ENCODE data around the gene CCNJL. TPM values are rescaled to one million over a fixed set of nuclear protein-coding genes. Genes with fewer than 3 reads are reported as not detected.
"Not testable (repeated sequence)": the region's sequence is repeated elsewhere in the genome, so short reads cannot be mapped to it uniquely, and the experiment has no call there.

Gene CCNJL
- total RNA-seq, 1 experiment from 2014 or later: 7.0 TPM

DNA sequence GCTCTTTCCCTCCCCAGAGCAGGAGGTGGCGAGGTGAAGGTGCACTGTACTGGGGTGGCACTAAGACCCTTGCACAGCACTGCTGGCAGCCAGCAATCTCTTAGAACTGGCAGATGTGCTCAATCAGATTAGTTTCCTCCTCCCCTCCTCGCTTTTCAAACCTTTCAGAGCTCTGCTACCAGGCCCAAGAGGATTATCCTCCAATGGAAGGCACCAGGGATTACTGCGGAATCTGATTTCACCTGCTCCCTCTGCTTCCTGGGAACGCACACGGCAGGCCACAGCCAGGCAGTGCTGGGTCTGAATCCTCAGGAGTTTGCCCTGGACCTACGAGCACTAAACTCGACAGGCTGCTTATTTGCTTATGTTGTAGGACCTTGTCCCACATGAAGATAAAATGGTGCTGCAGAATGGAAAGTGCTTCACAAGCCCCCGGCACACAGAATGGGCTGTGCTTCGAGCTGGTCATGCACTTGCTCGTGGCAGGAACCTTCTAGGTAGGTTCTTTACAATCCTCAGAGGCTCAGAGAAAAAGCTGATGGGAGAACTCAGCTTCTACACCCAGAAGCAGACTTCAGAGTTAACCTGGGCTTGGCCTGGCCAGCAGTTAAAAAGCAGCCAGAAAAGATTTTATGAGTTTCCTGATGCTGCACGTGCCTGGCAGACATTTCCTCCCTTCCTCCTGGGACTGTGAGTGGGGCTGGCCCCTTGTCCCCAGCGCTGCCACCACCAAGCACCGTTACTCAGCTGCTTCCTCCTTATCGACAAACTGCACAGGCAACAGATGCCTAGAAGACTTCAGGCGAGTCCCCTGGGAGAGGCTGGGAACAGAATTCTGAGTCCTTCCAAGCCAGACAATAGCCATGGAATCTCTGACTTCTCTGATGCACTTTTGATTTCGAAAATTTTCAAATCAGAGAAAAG lies 50.0 kb downstream of the CCNJL start:
- no peak for DNase-seq (ENCODE audit: low read depth)

DNA sequence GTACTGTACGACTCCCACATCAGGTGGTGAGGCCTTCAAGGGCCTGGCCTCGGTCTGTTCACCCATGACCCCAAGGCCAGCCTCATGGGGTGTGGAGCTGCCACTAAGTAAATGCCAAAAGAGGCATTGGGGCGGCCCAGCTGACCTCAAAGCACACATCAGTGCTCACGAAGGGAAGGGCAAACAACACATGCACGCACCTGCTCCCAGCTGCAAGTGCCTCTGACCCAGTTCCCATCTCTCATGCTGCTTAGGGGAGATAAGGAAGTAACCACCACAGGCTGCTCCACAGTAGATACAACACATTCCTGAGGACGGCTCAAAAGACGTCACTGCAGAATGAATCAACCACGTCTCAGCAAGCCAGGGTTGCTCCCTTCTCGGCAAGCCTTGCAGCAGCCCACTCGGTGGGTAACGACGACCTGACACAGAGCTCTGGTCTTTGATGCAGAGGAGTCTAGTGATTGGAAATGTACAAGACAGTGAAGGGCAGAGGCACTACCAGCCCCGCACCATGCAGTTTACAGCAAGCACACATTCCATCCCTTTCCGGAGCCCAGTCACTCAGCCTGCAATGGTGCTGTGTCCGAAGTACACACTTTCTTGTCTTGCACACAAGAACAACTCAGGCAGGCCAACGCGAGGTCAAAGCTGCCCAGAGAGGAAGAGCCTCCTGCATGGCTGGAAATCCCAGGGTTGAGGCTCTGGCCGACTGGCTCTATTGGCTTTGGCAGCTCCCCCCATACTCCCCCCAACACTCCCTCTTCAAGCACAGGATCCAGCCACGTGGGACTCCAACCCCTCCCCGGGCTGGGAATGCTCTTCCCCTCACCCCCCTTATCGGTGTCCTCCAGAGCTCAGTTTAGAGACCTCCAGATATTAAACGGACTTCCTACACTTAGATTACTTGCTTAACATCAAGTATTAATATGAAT lies 51.2 kb downstream of the CCNJL start:
- DNase-seq (ENCODE audit: low read depth): peak; percentile 93

- no peak for DNase-seq (ENCODE audit: low read depth)
These were observed 52.2 kb downstream of the CCNJL start for GRCh38 chr5:160260006-160260775.

- DNase-seq (ENCODE audit: low read depth): no peak
These were observed 53.0 kb downstream of the CCNJL start for GRCh38 chr5:160259341-160259740.

DNA sequence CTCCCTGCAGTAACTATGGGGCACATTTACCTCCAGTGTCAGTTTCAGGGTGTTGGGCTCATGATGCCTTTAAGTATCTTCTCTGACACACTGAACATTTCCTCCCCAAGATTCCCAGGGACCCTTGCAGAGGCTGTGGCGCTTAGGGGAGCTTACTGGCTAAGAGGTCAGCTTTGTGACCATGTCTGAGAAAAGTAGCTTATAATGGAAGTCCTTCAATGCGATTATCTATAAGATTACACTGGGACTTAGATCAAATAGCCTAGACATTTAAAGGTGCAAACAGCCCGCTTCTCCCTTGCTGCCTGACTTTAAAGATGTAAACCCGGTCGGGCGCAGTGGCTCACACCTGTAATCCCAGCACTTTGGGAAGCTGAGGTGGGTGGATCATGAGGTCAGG lies 57.7 kb downstream of the CCNJL start:
- DNase-seq (ENCODE audit: low read depth): no peak

GRCh38 chr5:160253441-160253840 lies 58.9 kb downstream of the CCNJL start:
- DNase-seq (ENCODE audit: low read depth): no peak

- no peak for DNase-seq (ENCODE audit: low read depth)
These were observed 59.4 kb downstream of the CCNJL start for GRCh38 chr5:160252916-160253315.

- DNase-seq (ENCODE audit: low read depth): no peak
These were observed 60.8 kb downstream of the CCNJL start for GRCh38 chr5:160251406-160252155.

DNA sequence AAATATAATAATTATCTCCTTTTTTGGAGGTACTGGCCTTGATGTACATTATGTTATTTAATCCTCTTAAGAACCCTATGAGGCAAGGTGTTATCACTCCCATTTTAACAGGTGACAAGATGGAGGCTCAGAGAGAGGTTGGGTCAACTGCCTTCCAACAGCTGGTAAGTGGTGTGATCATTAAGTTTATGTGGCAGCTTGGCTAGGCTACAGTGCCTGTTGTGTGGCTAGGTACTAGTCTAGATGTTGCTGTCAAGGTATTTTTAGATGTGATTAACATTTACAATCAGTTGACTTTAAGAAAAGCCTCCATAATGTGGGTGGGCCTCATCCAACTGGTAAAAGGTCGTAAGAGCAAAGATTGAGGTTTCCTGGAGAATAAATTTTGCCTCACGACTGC lies 61.5 kb downstream of the CCNJL start:
- DNase-seq (ENCODE audit: low read depth): no peak

GRCh38 chr5:160250226-160250625 lies 62.1 kb downstream of the CCNJL start:
- DNase-seq (ENCODE audit: low read depth): no peak

GRCh38 chr5:160249570-160249969 lies 62.8 kb downstream of the CCNJL start:
- not testable (repeated sequence) for DNase-seq (ENCODE audit: low read depth)

DNA sequence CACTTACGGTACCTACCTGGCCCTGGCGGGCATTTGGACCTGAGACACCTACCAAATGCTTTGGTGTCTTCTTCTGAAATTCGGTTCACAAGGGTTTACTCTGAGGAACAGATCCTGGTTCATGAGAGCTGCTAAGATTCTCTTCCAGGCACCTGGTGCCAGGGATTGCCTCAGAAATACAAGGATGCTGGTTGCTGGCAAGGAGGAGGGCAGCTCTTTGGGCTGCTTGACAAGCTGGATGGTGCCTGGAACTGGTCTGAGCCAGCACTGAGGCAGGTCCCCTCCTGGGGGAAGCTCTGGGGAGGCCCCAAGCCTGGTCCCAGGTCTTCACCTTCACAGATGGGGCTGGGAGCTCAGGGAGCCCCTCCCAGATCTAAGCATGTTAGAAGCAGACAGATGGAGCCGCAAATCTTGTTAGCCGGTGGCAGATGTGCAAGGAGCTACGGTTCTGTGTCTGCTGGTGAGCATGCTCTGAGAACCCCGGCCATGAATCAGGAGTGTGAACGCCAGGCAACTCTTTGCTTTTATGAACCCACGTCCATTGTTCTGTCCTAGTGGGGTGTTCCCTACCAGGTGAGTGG lies 66.8 kb downstream of the CCNJL start:
- DNase-seq (ENCODE audit: low read depth): no peak

DNA sequence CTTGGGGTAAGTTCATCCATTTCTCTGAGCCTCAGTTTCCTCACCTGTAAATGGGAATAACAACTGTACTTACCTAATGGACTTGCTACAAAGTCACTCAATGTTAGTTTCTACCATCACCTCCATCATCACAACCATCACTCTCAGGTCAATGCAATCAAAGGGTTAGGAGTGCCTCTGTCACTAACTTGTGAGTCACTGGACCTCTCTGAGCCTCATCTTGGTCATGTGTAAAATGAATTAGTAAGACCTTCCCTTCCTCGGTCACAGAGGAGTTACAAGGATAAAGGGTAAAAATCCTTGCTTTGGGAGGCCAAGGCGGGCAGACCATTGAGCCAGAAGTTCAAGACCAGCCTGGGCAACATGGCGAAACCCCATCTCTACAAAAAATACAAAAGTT lies 70.2 kb downstream of the CCNJL start:
- DNase-seq (ENCODE audit: low read depth): no peak

DNA sequence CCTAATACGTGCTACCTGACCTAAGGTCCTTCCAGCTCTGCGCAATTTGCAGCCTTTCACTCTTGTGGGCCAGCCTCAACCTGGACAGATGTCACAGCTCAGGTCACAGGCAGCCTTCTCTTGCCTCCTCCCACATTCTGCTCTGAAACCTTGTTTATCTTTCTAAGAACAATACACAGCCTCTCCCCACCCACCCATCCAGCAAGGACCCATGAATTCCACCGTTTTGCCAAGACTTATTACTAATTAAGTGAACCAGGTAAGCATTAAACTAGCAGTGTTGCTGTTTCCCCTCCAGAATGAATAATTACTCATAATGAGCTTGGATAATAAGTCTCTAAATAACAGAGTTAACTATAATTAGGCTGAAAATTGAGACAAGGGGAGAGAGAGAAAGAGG lies 72.0 kb downstream of the CCNJL start:
- DNase-seq (ENCODE audit: low read depth): no peak

DNA sequence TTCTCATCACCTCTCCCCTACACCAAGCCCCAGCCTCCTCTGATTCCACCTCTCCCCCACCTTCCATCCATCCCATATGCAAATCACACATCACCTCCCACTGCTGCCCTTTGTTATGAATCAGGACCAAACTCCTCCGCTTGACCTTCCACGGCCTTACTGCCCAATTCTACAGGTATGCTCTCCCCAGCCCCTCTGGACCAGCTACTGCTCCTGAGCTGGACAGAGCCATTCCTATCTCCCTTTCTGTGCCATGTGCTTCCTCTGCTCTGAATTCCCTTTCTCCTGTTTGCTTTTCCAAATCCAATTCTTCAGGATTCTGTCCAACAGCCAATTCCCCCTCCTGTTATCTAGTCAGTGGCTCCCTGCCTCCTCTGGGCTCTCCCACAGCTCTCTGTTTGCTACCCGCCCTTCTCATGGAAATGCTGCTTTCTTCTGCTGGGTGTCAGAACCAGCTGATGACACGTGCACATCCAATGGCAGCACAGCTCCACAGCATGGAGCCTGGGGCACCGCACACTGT lies 74.7 kb downstream of the CCNJL start:
- no peak for DNase-seq (ENCODE audit: low read depth)

DNA sequence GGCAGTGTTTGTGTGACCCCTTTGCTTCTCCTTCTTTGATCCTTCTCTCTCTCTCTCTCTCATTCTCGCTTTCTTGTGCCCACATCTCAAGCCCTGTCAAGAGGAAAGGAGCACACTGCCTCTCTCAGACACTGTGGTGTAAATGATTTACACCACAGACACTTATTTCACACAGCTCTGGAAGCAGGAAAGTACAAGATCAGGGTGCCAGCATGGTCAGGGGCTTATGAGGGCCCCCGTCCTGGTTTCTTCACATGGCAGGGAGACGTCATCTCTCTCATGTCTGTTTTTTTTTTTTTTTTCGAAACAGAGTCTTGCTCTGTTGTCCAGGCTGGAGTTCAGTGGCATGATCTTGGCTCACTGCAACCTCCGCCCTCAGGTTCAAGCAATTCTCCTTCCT lies 76.6 kb downstream of the CCNJL start:
- DNase-seq (ENCODE audit: low read depth): no peak

DNA sequence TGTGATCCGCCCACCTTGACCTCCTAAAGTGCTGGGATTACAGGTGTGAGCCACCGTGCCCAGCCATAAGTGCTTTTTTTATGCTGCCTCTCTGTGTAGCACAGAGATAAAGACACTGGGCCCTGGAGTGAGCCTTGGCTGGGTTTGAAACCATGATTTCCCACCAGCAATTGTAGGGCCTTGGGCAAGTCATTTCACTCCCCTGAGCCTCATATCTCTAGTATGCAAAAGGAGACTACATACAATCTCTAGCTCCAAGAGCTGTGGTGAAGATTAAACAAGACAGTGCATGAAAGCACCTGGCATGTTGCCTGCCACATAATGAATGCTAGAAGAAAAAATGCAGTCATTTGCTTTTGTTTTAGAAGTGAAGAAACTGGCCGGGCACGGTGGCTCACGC lies 79.1 kb downstream of the CCNJL start:
- DNase-seq (ENCODE audit: low read depth): no peak

DNA sequence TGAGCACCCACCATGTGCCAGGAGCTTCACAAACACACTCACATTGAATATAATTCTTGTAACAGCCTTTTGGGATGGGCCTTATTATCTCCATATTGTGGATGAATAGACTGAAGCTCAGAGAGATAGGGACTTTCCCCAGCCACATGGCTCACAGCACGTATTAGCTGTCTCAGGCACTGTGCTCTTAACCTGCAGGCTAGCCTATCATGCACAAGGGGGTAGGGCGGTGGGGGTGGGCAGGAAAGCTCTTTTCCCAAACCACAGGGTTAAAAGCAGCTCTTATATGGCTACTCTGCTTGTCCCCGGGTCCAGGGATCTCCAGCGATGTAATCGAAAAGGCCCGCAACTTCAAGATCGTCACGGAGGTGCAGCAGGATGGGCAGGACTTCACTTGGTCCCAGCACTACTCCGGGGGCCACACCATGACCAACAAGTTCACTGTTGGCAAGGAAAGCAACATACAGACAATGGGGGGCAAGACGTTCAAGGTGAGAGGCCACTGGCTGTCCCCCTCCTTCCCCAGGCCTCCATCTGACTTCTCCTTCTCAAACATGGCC lies 80.5 kb downstream of the CCNJL start:
- DNase-seq (ENCODE audit: low read depth): peak; percentile 41

DNA sequence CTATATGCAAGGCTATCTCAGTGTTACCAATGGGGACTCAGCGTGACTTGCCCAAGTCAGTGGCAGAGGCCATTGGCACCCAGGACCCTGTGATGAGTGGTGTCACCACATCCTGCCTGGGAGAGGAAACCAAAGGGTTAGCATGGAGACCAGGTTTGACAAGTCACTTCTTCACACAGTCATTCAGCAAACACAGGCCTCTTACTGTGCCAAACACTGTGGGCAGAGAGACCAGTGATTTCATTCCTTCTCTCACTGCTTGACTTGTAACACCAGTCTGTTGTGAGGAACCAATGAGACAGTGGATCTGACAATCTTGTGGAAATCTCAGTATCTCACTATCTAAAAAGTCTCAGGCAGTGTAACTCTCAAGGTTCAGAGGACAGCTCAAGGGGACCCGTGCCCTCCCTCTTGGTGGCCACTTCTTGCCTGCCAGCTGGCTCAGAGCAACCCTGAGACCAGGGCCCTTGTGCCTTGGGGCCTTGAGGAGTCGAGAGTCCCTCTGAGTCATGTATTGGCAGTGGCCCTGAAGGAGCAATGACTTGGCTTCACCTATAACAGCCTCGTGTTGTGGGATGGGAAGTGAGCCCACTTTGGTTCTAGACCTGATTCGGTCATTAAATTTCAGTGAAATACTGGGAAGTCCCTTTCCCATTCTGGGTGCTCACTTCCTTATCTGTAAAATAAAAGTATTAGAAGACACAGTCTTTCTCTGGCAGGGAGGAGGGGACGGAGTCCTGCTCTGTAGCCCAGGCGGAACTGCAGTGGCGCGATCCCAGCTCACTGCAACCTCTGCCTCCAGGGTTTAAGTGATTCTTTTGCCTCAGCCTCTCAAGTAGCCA lies 81.5 kb downstream of the CCNJL start:
- peak; percentile 86 for DNase-seq (ENCODE audit: low read depth)
